GM18499 (cell line): ENCODE measurements around the gene CNN3.

Experiments
- ATAC-seq: cut with Tn5 transposase; IDR thresholded peaks from one replicate; pipeline ENCODE4 v1.9.1; 2021; ENCODE audit warnings: moderate number of reproducible peaks; ENCODE audit not compliant: insufficient read depth, unreplicated experiment

CNN3 gene

DNA sequence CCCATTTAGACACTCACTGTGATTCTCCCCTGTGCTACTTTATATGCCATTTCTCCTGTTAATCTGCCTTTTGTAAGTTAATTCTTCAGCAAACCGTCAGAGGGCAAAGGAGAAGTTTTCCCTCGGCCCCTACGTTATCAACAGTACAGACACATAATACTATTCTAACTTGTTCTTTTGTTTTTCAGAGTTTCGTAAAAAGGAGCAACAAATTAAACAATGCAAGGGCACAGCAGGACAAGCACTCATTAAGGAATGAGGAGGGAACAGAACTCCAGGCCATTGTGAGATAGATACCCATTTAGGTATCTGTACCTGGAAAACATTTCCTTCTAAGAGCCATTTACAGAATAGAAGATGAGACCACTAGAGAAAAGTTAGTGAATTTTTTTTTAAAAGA is 32.3 kb downstream of the CNN3 start:
- no peak for ATAC-seq

DNA sequence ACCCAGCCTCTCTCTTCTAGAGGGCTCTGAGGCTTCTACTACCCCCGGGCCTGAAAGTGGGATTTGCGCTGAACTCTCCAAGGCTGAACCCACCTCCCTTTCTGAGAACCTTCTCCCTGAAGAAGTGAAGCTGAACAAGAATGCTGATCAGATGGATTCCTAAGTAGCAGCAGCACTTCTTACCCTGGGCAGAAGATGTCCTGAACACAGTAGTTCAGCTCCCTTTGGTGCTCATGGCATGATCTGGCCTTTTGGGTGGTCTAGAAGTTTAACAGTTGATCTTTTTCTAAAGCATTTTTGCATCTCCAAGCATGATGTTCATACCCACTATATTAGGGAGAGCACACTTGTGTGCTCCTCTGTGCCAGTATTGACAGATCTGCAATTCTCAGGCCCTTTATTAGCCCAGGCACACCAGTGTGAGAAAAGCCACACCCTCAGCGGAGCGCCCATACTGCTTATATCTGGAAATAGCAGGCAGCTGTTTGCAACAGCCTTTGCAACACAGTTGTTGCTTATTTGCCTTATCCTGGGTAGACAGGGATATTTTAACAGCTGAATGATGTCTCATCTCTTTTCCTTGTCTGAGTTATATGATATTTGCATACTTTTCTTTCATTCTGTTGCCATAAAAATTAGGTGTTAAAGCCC is 34.2 kb downstream of the CNN3 start:
- no peak for ATAC-seq

DNA sequence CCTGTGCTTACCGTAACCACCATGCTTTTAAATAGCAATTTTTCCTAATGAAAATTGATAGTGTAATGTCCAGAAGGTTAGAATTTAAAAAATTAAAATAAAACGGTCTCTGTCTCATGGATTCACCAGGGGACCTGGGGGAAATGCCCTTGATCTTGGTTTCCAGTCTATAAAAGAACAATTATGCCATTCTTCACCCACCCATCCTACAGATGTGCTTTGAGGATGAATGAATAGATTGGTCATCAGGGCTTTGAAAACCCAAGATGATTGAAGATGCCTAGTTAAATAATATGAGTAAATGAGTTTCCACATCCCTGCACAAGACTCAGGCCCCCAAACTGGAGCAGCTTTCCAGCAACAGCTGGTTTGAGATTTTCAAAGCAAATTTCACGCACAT is 38.7 kb downstream of the CNN3 start:
- ATAC-seq: no peak

DNA sequence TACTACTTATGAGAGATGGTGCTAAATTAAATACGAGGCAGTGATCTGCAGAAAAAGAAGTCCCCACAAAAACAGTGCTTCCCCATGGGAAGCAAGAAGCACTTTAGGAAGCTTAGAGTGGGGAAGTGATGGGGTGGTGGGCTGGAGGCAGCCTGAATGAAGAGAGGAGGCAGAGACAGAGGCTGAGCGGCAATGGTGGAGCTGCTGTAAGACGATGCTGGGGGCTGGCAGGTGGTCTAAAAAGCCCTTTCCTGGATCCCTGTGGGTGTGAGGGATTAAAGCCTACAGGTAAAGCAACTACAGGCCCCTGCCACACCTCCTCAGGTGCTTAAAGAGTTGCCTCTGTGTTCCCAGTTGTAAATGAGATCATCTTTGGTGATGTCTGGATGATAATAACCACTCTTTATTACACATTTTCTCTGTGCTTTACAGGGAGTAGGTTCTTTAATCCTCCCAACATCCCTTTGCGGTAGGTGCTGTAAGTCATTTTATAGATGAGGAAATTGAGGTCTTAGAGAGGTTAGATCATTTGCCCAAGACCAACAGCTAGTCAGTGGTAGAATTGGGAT is 39.2 kb downstream of the CNN3 start:
- ATAC-seq: no peak

DNA sequence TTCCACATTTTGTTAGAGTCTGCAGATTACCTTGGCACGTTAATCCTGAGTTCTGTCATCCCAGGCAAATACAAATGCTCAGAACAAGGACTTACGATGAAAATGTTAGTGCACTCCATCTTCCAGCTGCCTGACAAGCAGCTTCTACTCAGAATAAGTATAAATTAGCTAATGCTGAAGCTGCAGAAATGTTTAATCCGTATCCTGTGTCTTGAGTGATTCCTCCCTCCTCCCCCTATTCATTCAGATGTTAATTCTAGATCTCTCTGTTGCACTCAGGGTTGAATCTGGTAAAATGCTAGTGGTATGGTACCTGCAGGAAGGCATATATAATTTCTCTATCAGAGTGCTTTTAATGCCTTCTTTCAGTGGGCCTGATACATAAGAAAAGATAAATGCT is 39.8 kb downstream of the CNN3 start:
- ATAC-seq: no peak

DNA sequence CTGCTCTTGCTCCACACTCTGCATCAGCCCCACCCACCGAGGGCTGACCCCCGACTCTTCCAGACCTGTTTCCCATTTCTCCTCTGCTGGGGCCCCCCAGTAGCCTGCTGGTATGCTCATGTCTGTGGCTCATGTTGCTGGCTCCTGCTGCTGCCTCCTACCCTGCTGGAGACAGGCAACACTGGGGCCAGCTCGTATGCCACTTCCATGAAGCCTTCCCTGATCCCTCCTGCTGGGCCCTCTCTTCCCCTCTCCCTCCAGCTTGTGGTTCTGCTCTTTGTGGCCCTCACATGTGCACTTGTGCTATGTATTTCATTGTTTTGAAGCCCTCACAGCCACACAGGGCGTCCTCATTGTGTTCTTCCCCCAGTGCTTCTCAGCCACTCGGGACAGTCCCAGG is 40.5 kb downstream of the CNN3 start:
- no peak for ATAC-seq

DNA sequence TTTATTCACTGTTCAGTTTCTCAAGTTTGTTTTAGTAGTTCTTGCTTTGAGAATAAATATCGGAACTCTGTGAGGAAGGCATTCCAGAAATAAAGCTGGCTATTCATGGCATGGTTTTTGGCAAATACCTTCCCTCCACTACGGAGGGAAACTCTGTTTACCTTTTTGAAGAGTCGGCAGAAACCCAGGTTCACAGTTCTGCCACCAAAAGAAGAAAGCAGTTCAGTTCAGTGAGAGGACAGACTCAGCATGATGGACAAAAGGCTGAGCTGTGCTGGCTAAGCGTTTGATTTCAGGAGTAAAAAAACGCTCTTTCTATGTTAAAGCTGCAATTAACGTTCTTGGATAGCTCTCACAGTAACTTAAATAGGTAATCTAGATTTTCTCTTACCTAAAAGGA is 42.4 kb downstream of the CNN3 start:
- ATAC-seq: no peak

DNA sequence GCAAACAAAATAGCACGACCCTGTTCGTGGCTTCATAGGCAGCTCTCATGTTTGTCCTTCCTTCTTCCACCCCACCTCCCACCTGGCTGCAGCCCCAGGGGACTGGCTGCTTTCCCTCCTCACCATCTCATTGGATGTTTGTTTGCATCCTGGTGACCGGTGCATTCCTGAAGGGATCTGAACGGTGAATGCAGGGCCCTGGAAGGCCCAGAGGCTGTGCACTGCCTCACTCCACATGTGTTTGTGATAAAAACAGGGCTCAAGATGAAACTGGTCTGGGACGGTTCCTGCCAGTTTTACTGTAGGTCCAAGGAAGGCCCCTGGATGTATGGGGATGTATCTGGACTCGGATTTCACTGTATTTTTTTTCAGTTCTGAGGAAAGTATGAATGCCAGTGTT is 42.8 kb downstream of the CNN3 start:
- ATAC-seq: no peak

DNA sequence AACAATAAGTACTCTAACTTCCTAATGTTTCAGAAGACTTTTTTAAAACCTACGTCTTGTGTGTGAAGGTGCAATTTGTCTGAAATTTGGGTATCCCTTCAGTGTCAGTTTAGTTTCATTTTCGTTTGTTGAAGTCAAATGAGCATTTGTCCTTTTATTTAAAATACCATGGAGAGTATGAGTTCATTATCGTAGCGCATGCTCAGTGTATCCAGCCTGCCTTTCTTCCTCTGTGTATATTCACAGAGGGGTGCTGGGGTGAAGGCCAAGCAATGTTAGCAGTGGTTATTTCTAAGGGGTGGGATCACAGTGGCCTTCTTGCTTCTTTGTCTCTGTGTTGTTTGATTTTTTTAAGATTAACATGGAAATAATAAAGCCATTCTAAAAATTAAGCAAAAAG is 43.2 kb downstream of the CNN3 start:
- no peak for ATAC-seq

DNA sequence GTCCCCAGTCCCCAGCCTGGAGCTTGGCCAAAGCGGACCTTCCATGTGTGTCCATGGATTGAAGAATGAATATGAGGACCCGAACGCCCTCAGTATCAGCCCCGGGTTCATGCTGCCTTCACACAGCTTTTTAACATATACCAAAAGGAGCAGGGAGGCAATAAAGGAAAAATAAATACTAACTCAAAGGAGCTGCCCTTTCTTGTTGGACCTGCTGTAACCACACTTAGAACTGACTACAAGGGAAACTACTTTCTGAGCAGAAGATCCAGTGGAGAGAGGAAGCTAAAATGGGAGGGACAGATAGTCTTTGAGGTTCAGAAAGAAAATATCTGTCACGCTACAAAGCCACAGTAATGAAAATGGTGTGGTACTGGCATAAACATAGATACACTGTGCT is 48.6 kb downstream of the CNN3 start:
- no peak for ATAC-seq

DNA sequence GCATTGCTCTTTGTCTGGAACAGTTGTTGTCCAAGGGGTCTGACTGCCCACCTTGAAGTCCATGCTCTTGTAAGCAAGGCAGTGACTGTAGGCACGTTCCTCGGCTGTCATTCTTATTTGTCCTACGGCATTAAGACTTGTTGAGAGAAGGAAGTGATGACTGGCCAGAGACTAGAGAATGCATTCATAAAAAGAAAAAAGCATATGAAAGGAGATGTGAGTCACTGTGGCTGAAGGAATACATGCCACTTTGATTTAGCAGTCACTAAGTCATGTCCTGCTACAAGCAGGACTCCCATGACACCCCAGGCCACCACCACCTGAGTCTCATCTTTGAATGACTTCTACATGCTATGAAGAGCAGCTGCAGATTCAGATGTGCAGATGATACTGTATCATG is 50.5 kb downstream of the CNN3 start:
- ATAC-seq: no peak

DNA sequence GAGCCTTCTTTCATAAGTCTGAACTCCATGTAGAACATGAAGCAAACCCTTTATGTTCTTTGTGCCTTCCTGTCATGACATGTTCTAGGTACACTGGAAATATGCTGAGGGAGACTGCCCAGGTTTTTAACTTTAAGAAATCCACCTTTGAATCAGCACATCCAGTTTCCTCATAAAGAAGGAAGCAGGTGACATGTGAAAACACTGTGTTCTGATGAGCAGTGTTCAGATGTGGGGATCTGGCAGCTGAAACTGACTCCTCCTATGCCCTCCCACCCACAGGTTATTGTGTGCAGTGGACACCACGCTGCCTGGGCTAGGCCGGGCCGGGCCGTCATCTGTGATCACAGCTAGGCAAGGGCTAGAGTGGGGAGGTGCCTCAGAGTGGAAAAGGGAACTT is 51.1 kb downstream of the CNN3 start:
- no peak for ATAC-seq

DNA sequence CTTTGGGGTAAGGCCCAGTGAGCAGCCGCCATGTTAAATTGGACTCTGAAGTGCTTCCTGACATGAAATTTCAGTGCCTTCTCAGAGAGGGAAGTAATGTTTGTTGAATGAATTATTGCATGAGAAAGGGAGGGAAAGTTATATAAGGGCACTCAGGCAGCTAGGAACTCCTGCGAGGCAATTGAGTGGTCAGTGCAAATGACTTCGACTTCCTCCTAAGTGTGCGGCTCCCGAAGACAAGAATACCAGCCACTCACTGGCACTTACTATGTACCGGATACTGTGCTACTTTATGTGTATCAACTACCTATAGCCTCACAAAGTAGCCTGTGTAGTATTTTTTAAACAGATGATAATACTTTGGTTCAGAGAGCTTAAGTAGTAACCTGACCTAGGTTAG is 52.5 kb downstream of the CNN3 start:
- no peak for ATAC-seq

DNA sequence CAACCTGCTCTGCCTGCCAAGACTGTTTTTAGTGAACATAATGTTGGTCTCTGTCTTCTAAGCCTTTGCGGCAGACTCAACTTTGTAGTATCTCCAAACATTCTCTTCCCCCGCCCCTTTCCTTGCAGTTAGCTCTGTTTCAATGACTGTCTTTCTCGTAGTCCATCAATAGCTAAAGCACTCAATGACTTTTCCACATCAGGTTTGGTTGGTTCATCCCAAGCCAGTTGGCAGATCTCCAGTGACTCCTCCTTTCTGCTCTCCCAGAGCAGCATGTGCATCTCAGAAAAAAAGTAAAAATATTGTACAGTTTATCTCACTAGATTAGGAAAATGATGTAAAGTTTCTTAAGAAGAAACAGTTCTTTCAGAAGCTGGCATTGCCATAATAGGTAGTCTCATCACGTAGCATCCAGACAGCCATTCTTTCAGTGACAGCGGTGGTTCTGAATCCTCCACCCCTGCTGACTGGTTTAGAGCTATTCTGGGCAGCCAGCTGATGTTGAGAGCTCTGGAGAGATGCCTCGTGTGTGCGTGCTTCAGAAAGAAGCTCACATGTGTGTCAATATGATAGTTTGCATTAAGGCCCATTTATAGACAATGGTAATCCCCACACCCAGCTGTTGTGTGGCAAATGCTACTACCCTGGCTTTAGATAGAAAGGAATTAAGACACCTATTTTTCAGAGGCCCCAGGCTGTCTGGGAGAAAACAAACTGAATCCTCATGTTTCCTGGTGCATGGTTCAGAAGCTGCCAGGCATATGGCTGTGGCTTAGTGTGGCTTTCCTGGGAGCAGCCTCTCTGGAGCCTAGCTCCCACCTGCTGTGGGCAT is 53.2 kb downstream of the CNN3 start:
- ATAC-seq: no peak

DNA sequence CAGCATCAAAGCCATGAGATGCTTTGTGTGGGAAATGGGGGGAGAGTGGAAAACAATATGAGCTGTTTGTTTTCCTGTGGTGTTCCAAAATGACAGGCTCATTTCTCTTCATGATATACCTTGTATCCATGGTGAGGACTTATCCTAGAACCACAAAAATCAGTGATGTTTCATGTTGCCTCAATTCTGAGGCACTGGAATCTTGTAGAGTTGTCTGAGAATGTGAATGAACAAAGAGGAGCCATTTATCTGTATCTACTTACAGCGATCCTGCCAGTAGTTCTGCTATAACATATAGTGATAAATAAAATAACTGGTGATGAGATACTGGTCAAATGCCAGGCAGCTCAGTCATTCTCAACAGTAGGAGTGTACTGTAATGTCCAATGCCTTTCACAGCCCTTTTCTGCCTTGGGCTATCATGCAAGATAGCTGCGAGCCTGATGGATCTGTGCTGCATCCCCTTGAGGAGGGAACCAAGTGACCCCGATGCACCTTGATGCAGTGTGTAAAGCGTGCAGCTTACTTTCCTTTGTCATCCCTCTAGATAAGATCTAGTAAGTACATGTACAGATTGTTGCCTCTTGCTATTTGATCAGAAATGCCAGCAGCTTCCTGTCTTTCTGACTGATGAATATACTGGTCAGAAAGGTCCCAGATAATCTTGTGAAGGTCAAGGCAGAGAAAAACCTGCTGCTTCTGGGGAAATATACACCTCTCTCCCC is 54.0 kb downstream of the CNN3 start:
- ATAC-seq: no peak

DNA sequence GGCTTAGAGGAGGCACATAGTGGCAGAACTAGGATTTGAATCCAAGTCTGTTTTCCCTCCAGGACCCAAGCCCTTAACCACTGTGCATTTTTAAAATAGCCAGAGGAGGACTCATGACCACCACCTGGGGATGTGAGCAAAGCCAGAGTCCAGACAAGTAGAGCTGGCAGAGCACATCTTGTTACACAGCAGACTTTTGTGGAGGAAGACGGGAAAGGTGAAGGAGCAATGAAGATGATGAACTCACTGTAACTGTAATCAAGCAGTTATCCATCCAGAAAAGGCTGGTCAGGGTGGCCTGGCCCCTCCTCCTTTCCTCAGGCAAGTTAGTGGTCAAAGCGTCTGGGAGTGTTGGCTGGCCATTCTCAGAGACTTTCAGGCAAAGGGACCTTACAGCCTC is 55.9 kb downstream of the CNN3 start:
- no peak for ATAC-seq

DNA sequence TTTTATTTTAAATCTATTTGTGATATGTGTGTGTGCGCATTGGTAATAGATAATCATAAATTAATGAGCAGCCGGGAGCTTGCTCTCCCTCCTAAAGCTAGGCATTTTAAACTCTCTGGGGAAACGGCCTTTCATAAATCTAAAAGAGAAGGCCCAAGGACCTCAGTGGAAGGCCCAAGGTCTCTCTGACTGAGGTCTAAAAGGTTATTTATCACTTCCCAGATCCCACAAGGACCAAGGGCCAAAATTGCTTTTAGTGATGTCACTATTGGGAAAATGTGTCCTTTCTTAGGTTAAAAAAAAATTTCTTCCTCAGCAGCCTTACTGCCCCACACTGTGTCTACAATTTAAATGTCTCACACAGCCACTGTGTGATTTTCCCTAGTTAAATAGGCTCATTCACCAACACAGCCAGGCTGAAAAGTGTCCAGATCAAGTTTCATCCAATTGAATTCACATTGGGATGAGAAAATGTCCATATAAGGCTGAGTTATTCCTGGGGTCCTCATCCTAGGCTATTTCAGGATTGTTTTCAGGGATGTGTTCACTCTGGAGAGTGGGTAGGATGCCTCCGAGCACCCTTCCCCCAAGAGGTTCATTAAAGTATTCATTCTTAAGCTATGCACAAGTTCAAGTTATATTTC is 60.6 kb downstream of the CNN3 start:
- no peak for ATAC-seq

DNA sequence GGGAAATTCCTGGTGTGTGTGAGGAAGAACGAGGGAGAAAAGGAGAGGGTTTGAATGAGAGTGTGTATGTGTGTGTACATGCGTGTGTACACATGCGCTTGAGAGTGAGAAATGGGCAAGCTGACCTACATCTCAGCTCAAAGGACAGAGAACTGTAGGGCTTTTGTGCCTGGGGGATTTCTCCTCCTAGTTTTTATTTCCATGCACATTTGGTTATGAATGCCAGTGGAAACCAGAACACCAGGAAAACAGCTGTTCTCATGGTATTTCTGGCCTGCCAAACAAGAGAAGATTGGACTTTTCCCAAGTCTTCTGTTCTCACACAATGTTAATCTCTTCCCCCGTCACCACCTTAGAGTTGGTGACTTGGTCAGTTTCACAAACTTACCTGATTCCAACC is 61.5 kb downstream of the CNN3 start:
- ATAC-seq: no peak

DNA sequence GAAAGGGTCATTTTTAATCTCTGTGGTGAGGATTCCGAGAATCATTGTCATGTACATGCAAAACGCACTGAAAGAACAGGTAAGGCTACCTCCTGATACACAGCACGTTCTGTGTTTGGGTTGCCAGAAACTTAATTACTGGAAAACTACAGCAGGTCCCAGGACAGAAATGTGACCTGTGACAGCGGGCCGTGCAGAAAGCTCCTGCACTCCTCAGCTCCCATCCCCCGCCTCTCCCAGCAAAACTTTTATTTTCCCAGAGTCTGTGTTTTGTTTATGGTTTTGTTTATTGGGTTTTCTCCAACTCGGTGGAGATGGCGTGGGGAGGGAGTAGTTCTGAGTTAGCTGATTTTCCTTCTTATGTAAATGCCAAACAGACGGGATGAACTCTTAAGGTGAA is 62.1 kb downstream of the CNN3 start:
- no peak for ATAC-seq

DNA sequence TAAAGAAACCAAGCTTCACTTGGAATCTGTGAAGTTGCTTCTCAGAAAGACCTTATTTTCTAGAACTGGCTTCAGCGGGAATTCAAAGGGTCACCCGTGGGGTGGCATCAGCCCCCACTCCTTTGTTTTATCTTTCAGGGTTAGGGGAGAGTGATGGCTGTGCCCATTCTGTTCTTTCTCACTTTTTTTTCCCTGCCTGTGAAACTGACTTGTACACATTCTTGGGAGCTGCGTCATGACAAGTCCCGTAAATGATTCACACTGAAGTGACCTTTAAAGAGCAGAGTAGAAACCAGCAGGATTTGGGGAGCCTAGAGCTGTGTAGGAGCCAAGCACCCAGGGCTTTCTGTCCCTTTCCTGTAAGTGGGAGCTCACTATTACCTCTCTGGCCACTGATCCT is 63.0 kb downstream of the CNN3 start:
- no peak for ATAC-seq
